ENCODE data around the gene PACS2. TPM values are rescaled to one million over a fixed set of nuclear protein-coding genes. Genes with fewer than 3 reads are reported as not detected.
"Not testable (repeated sequence)": the region's sequence is repeated elsewhere in the genome, so short reads cannot be mapped to it uniquely, and the experiment has no call there.

PACS2 gene
- total RNA-seq, 2 experiments from 2014 or later = 57.7 to 61.5 TPM

DNA sequence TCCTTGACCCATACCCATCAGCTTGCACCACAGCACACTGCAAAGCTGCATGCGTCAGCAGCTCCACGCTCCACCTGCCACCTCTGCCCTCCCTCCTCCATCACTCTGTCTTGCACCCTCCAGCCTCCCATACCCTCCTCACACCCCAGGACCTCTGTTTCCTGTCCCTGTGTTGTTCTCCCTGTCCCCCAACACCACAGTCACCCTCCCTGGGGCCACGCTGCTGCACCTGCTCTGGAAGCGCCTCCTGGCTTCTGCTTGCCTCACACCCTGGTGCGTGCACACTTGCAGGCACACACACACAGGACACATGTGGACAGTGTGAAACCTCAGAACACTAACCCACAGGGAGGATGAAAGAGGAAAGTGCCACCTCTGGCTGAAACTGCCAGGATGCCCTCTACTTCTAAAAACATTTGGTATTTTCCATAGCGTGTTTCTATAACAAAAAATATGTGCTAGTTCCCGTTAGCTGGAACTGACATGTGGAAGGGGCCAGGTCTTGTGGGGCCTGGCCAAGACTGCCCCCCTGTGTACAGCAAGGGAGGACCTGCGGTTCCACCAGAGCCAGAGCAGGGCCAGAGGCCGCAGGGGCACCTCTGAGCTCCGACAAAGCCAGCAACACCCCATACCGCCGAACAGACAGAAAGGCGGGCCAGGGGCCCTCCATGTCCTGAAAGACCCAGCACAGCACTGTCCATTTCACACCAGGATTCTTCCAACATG, 23.8 kb upstream of the PACS2 start:
- H3K27ac Mint-ChIP-seq = peak overlapping the region; percentile 55
- H3K9me3 ChIP-seq (ENCODE audit: control insufficient read depth in 1 of 2, insufficient read depth in 1 of 2, low read length in 2 of 2) = no peaks in the 10 kb centered on the region

DNA sequence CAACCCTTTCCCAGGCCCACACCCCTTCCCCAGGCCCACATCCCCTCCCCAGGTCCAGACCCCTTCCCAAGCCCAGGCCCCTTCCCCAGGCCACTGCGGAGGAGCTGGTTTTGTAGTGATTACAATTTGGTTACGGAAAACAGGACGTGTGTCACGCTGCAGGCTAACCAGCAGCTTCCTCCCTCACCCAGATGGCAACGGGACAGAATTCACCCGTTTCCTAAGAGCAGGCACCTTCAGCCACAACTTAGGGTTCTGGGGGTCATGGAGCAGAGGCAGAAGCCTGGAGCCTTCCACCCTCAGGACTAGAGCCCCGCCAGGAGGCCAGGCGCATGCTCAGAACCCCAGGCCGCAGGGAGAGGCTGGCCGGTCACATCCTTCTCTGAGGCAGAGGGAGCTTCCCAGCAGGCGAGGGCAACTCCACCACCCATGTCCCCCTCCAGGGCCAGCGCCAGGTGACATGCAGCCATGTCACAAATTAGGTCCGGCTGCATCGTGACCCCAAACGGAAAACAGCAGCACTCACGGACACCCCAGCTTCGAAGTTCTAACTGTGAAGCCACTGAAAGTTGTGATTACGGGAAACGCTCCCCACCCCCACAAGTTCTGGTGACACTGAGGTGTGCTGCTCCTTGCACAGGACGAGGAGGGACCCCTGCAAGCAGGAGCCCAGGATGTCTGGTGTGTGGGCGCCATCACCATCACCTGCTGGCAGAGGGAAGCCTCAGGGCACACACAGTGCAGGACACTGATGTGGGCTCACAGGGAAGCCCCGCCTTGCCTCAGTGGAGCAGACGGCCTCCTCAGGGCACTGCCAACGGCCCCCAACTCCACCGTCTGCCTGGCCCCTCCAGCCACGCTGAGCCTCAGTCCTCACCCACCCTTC, 21.5 kb upstream of the PACS2 start:
- intact Hi-C loops (cut with DNase I, micrococcal nuclease) = no loop called here
- Histone ChIP-seq H3K27ac (ENCODE audit: low read depth in 1 of 2, low read length in 2 of 2) (no peak overlapping the region), H3K9me3 (ENCODE audit: control insufficient read depth in 1 of 2, insufficient read depth in 1 of 2, low read length in 2 of 2) (no peaks in the 10 kb centered on the region), H3K4me3 (ENCODE audit: low read length) (peak overlapping the region; percentile 32), H3K4me1 (ENCODE audit: insufficient read depth, low read length) (peaks cover 49% of the 10 kb centered on the region), H3K36me3 (ENCODE audit: insufficient read depth, low read length) (peaks cover 2% of the 10 kb centered on the region), H3K27me3 (ENCODE audit: control insufficient read depth in 1 of 2, insufficient read depth in 2 of 2, low read length in 2 of 2) (no peaks in the 10 kb centered on the region)
- Mint-ChIP-seq H3K9me3 (no peaks in the 10 kb centered on the region), H3K27me3 (no peaks in the 10 kb centered on the region), H3K36me3 (ENCODE audit: low read depth) (peaks cover 4% of the 10 kb centered on the region), H3K4me1 (ENCODE audit: low read depth) (peaks cover 34% of the 10 kb centered on the region), H3K27ac (peak overlapping the region; percentile 86), H3K4me3 (peak overlapping the region; percentile 77)
- TF ChIP-seq, protein P1, sequence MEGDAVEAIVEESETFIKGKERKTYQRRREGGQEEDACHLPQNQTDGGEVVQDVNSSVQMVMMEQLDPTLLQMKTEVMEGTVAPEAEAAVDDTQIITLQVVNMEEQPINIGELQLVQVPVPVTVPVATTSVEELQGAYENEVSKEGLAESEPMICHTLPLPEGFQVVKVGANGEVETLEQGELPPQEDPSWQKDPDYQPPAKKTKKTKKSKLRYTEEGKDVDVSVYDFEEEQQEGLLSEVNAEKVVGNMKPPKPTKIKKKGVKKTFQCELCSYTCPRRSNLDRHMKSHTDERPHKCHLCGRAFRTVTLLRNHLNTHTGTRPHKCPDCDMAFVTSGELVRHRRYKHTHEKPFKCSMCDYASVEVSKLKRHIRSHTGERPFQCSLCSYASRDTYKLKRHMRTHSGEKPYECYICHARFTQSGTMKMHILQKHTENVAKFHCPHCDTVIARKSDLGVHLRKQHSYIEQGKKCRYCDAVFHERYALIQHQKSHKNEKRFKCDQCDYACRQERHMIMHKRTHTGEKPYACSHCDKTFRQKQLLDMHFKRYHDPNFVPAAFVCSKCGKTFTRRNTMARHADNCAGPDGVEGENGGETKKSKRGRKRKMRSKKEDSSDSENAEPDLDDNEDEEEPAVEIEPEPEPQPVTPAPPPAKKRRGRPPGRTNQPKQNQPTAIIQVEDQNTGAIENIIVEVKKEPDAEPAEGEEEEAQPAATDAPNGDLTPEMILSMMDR (IDR thresholded peaks at IDR 0.05) = no peak
- DNase-seq (peak in 4 of 14 experiments; percentile 16 to 36 (median 32)), ATAC-seq (ENCODE audit: poor library complexity) (peak; percentile 14)
- ChIA-PET POLR2A (interaction anchor here (0.7 to 3.2 kb wide), 8 partner anchors 8 to 196 kb away, joined by 3 to 38 read pairs (median 3); partner anchors contain the start of genes BRF1, BTBD6 and PACS2), CTCF (interaction anchor here (1.5 kb wide), 1 partner anchor 203 kb away, joined by 3 read pairs; no protein-coding TSS in a partner anchor)

More for the DNA sequence above, 23.8 kb upstream of the PACS2 start:
- peaks cover 33% of the 10 kb centered on the region for H3K4me1 Mint-ChIP-seq (ENCODE audit: low read depth)
- H3K36me3 ChIP-seq (ENCODE audit: insufficient read depth, low read length) = peaks cover 11% of the 10 kb centered on the region
- peaks cover 49% of the 10 kb centered on the region for H3K4me1 ChIP-seq (ENCODE audit: insufficient read depth, low read length)
- ATAC-seq (ENCODE audit: poor library complexity) (no peak), DNase-seq (peak in 2 of 14 experiments; percentile 17 to 35)
- H3K4me3 ChIP-seq (ENCODE audit: low read length) = no peak overlapping the region
- no peaks in the 10 kb centered on the region for H3K27me3 Mint-ChIP-seq
- H3K4me3 Mint-ChIP-seq = no peak overlapping the region
- CTCF ChIA-PET = interaction anchor here (1.7 kb wide), 1 partner anchor 10 kb away, joined by 3 read pairs; the partner anchor contains the start of gene BRF1
- no peaks in the 10 kb centered on the region for H3K27me3 ChIP-seq (ENCODE audit: control insufficient read depth in 1 of 2, insufficient read depth in 2 of 2, low read length in 2 of 2)
- peaks cover 5% of the 10 kb centered on the region for H3K36me3 Mint-ChIP-seq (ENCODE audit: low read depth)
- intact Hi-C loops (cut with DNase I, micrococcal nuclease) = no loop called here
- no peaks in the 10 kb centered on the region for H3K9me3 Mint-ChIP-seq
- TF ChIP-seq, protein P1 (IDR thresholded peaks at IDR 0.05) = no peak
- POLR2A ChIA-PET = interaction anchor here (3.2 kb wide), 1 partner anchor 10 kb away, joined by 38 read pairs; the partner anchor contains the start of gene BRF1
- no peak overlapping the region for H3K27ac ChIP-seq (ENCODE audit: low read depth in 1 of 2, low read length in 2 of 2)

DNA sequence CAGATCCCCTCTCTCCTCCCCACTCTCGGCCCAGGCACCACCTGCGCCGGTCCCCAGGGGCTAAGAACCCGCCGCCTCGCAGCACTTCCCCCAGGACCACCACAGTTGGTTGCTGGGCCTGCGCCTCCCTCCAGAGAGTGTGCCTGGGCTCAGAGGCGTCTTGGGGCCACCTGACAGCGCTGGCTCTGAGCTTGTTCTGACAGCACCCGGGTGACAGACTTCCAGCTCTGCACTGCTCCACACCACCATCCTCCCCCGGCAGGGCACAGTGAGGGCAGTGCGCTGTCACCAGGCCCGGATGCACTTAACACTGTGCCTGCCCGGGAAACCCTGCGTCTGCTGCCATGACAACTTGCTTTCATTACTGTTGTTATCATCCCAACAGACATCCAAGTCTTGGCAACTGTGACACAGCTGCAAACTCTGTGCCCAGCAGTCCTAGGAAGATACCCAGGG, 20.4 kb upstream of the PACS2 start:
- H3K27ac ChIP-seq (ENCODE audit: low read depth in 1 of 2, low read length in 2 of 2) = peak overlapping the region; percentile 16 to 34
- peaks cover 39% of the 10 kb centered on the region for H3K4me1 Mint-ChIP-seq (ENCODE audit: low read depth)
- no peaks in the 10 kb centered on the region for H3K9me3 Mint-ChIP-seq
- H3K4me3 Mint-ChIP-seq = peak overlapping the region; percentile 76
- H3K4me1 ChIP-seq (ENCODE audit: insufficient read depth, low read length) = peaks cover 56% of the 10 kb centered on the region
- DNase-seq (peak; percentile 49 to 81 (median 64)), ATAC-seq (ENCODE audit: poor library complexity) (peak; percentile 96)
- ChIA-PET CTCF (interaction anchor here (1.3 kb wide), 1 partner anchor 13 kb away, joined by 4 read pairs; no protein-coding TSS in a partner anchor), POLR2A (interaction anchor here (0.7 to 2.1 kb wide), 2 partner anchors 20 to 46 kb away, joined by 3 to 13 read pairs; partner anchors contain the start of genes BTBD6 and PACS2)
- intact Hi-C loops (cut with DNase I, micrococcal nuclease) = no loop called here
- no peaks in the 10 kb centered on the region for H3K9me3 ChIP-seq (ENCODE audit: control insufficient read depth in 1 of 2, insufficient read depth in 1 of 2, low read length in 2 of 2)
- H3K36me3 Mint-ChIP-seq (ENCODE audit: low read depth) = peaks cover 4% of the 10 kb centered on the region
- H3K36me3 ChIP-seq (ENCODE audit: insufficient read depth, low read length) = peaks cover 2% of the 10 kb centered on the region
- TF ChIP-seq, protein P1 (IDR thresholded peaks at IDR 0.05) = no peak
- peak overlapping the region; percentile 86 for H3K27ac Mint-ChIP-seq
- H3K4me3 ChIP-seq (ENCODE audit: low read length) = peak overlapping the region; percentile 32
- H3K27me3 ChIP-seq (ENCODE audit: control insufficient read depth in 1 of 2, insufficient read depth in 2 of 2, low read length in 2 of 2) = no peaks in the 10 kb centered on the region
- no peaks in the 10 kb centered on the region for H3K27me3 Mint-ChIP-seq

DNA sequence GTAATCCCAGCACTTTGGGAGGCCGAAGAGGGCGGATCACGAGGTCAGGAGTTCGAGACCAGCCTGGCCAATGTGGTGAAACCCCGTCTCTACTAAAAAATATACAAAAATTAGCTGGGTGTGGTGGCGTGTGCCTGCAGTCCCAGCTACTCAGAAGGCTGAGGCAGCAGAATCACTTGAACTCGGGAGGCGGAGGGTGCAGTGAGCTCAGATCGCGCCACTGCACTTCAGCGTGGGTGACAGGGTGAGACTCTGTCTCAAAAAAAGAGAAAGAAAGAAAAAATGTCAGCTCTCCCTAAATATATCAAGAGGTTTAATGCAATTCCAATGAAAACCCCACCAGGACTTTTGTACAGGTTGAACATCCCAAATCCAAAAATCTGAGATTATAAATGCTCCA, 17.2 kb upstream of the PACS2 start:
- H3K27me3 ChIP-seq (ENCODE audit: control insufficient read depth in 1 of 2, insufficient read depth in 2 of 2, low read length in 2 of 2); CTCF ChIA-PET; H3K9me3 Mint-ChIP-seq; ATAC-seq (ENCODE audit: poor library complexity); intact Hi-C loops (cut with DNase I, micrococcal nuclease); H3K27ac ChIP-seq (ENCODE audit: low read depth in 1 of 2, low read length in 2 of 2); H3K36me3 ChIP-seq (ENCODE audit: insufficient read depth, low read length); H3K4me3 ChIP-seq (ENCODE audit: low read length); H3K9me3 ChIP-seq (ENCODE audit: control insufficient read depth in 1 of 2, insufficient read depth in 1 of 2, low read length in 2 of 2); DNase-seq; H3K27me3 Mint-ChIP-seq: not testable (repeated sequence)
- H3K36me3 Mint-ChIP-seq (ENCODE audit: low read depth) = peaks cover 13% of the 10 kb centered on the region
- H3K4me1 Mint-ChIP-seq (ENCODE audit: low read depth) = peaks cover 42% of the 10 kb centered on the region
- peak overlapping the region; percentile 27 for H3K27ac Mint-ChIP-seq
- POLR2A ChIA-PET = interaction anchor here (1.6 kb wide), 1 partner anchor 17 kb away, joined by 6 read pairs; the partner anchor contains the start of gene PACS2
- H3K4me1 ChIP-seq (ENCODE audit: insufficient read depth, low read length) = peaks cover 61% of the 10 kb centered on the region
- H3K4me3 Mint-ChIP-seq = peak overlapping the region; percentile 30

Data from CD4-positive, alpha-beta T cell (primary cell).